Calu3 (cell line): ENCODE measurements around the gene KLHL10. TPM values are rescaled to one million over a fixed set of nuclear protein-coding genes. Genes with fewer than 3 reads are reported as not detected.
"Not testable (repeated sequence)": the region's sequence is repeated elsewhere in the genome, so short reads cannot be mapped to it uniquely, and the experiment has no call there.

Experiments
- BruUV-seq: library from RNA; stranded (reverse); fragments of 400-500 nt; replicated peaks from 2 replicates; lab custom pipeline; 2021; lab: Mats Ljungman, UMichigan
- CTCF ChIA-PET: fragments of 300-600 bp; sonication (Branson Sonifier 250); formaldehyde crosslinking; loops from one replicate; lab custom pipeline; 2022; ENCODE audit warnings: antibody characterized with exemption; lab: Charles Lee
- DNase-seq: peaks from one replicate; pipeline ENCODE4 v3.0.0; 2022
- H3K27ac Mint-ChIP-seq: one replicate; pipeline ENCODE4 v1.8.0; 2022; ENCODE audit warnings: mixed read lengths; ENCODE audit not compliant: unreplicated experiment
- H3K27me3 Mint-ChIP-seq: one replicate; pipeline ENCODE4 v1.8.0; 2022; ENCODE audit warnings: mixed read lengths; ENCODE audit not compliant: unreplicated experiment
- H3K36me3 Mint-ChIP-seq: one replicate; pipeline ENCODE4 v1.8.0; 2022; ENCODE audit warnings: mild to moderate bottlenecking, moderate library complexity, mixed read lengths; ENCODE audit not compliant: insufficient read depth, unreplicated experiment
- H3K4me1 Mint-ChIP-seq: one replicate; pipeline ENCODE4 v1.8.0; 2022; ENCODE audit warnings: mild to moderate bottlenecking, low read depth, mixed read lengths; ENCODE audit not compliant: unreplicated experiment
- H3K4me3 Mint-ChIP-seq: one replicate; pipeline ENCODE4 v1.8.0; 2022; ENCODE audit warnings: mild to moderate bottlenecking, low read depth, moderate library complexity, mixed read lengths; ENCODE audit not compliant: unreplicated experiment
- H3K9me3 Mint-ChIP-seq: one replicate; pipeline ENCODE4 v1.8.0; 2022; ENCODE audit warnings: low read depth, mixed read lengths; ENCODE audit not compliant: unreplicated experiment
- CTCF ChIP-seq: fragments of 200-600 bp; IDR thresholded peaks from one replicate; pipeline ENCODE4 v1.8.0; 2022; ENCODE audit warnings: antibody characterized with exemption; ENCODE audit not compliant: unreplicated experiment
- intact Hi-C: fragments of 100-400 bp; cut with micrococcal nuclease; formaldehyde crosslinking; loops from one replicate; pipeline ENCODE4 v1.10.0; 2022; ENCODE audit not compliant: unreplicated experiment
- total RNA-seq: library from RNA; stranded (reverse); gene quantifications from 2 replicates; pipeline ENCODE4 v1.2.3, GENCODE V29; 2022

KLHL10 gene
- total RNA-seq, 1 experiment from 2014 or later = not detected

GRCh38 chr17:41823141-41823524 lies 14.5 kb upstream of the KLHL10 start:
- CTCF ChIA-PET = no interaction called here
- Mint-ChIP-seq H3K9me3 (no peaks in the 10 kb centered on the region), H3K4me3 (no peak overlapping the region), H3K27ac (no peak overlapping the region), H3K4me1 (no peaks in the 10 kb centered on the region), H3K36me3 (peaks cover 31% of the 10 kb centered on the region), H3K27me3 (peaks cover 38% of the 10 kb centered on the region)
- no peak for DNase-seq
- no peak for TF ChIP-seq CTCF
- intact Hi-C loops = no loop called here
- no TSS peak for BruUV-seq

- CTCF ChIA-PET = interaction anchor here (0.6 to 1.0 kb wide), 3 partner anchors 12 to 1160 kb away, joined by 3 to 5 read pairs (median 3); partner anchors contain the start of gene P3H4
- intact Hi-C loops = no loop called here
- H3K4me1 Mint-ChIP-seq = no peaks in the 10 kb centered on the region
- H3K27me3 Mint-ChIP-seq = peaks cover 34% of the 10 kb centered on the region
- H3K4me3 Mint-ChIP-seq = no peak overlapping the region
- no peak overlapping the region for H3K27ac Mint-ChIP-seq
- no peaks in the 10 kb centered on the region for H3K9me3 Mint-ChIP-seq
- peaks cover 26% of the 10 kb centered on the region for H3K36me3 Mint-ChIP-seq
- no TSS peak for BruUV-seq
- no peak for TF ChIP-seq CTCF
- no peak for DNase-seq
Observed at GRCh38 chr17:41823580-41823979, 14.0 kb upstream of the KLHL10 start.

DNA sequence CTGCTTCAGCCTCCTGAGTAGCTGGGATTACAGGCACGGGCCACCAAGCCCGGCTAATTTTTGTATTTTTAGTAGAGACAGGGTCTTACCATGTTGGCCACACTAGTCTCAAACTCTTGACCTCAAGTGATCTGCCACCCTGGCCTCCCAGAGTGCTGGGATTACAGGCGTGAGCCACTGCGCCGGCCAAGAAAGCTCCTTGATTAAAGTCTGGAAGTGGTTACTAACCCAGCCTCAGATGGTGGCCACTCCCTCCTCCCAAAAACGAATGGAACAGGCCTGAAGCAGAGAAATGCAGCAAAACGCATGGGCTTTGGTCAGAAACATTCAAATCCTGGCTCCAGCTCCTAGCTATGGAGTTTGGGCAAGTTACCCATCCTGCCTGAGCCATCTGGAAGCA lies 13.5 kb upstream of the KLHL10 start:
- no peak overlapping the region for H3K27ac Mint-ChIP-seq
- CTCF ChIA-PET = interaction anchor here (0.6 to 1.0 kb wide), 3 partner anchors 12 to 1160 kb away, joined by 3 to 5 read pairs (median 3); partner anchors contain the start of gene P3H4
- intact Hi-C loops = no loop called here
- BruUV-seq = no TSS peak
- no peaks in the 10 kb centered on the region for H3K9me3 Mint-ChIP-seq
- H3K4me3 Mint-ChIP-seq = no peak overlapping the region
- no peak for DNase-seq
- TF ChIP-seq CTCF = no peak
- peaks cover 29% of the 10 kb centered on the region for H3K27me3 Mint-ChIP-seq
- H3K4me1 Mint-ChIP-seq = no peaks in the 10 kb centered on the region
- peaks cover 25% of the 10 kb centered on the region for H3K36me3 Mint-ChIP-seq

DNA sequence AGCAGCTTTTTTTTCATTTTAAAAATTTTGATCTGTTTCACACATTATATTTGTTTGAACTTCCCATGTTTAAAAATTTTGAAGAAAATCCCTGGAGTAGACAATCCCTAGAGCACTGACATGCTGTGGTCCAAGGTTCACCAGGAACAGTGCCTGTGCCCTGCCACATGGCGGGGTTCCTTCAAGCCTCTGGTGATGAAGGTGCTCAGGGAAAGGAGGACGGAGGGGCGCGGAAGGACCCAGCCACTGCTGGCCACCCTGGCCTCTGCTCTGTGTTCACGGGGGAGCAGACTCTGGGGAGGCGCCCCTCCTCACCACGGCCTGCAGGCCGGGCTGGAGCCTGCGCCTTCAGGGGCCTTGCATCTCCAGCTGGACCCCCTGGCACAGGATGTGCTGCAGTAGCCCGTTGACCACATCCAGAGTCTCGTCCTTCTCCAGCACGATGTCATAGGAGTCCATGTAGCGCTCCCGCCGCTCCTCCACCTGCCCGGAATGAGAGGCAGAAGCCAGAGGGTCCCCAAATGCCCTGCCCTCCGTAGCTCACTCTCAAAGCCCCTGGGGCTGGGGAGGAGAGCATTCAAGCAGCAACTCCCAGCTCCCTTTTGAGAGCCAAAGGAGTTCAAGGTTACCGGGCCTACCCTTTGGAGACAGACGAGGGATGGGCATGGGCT lies 12.3 kb upstream of the KLHL10 start:
- no TSS peak for BruUV-seq
- intact Hi-C loops = no loop called here
- TF ChIP-seq CTCF = no peak
- CTCF ChIA-PET = interaction anchor here (0.6 kb wide), 2 partner anchors 97 to 1182 kb away, joined by 3 read pairs; no protein-coding TSS in a partner anchor
- peaks cover 29% of the 10 kb centered on the region for H3K36me3 Mint-ChIP-seq
- H3K4me3 Mint-ChIP-seq = no peak overlapping the region
- peaks cover 16% of the 10 kb centered on the region for H3K27me3 Mint-ChIP-seq
- H3K9me3 Mint-ChIP-seq = no peaks in the 10 kb centered on the region
- H3K4me1 Mint-ChIP-seq = no peaks in the 10 kb centered on the region
- no peak for DNase-seq
- no peak overlapping the region for H3K27ac Mint-ChIP-seq

DNA sequence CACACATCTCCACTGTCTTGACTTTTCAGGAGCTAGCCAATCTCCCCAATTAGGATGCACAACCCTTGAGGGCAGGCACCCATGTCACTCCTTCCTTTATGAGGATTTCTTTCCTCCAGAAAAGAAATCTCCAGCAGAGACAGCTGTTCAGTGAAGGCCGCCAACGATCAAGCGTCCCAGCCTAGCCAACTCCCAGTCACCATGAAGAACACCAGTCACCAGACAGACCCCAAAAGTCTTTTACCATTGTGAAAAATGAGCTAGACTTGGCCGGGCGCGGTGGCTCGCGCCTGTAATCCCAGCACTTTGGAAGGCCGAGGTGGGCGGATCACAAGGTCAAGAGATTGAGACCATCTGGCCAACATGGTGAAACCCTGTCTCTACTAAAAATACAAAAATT lies 7.7 kb upstream of the KLHL10 start:
- H3K27ac Mint-ChIP-seq, H3K4me1 Mint-ChIP-seq, H3K27me3 Mint-ChIP-seq, intact Hi-C loops, H3K9me3 Mint-ChIP-seq, H3K4me3 Mint-ChIP-seq, DNase-seq, BruUV-seq: not testable (repeated sequence)
- CTCF ChIA-PET = interaction anchor here (0.7 kb wide), 1 partner anchor 10 kb away, joined by 4 read pairs; no protein-coding TSS in a partner anchor
- peaks cover 11% of the 10 kb centered on the region for H3K36me3 Mint-ChIP-seq
